ENCODE measurements around the gene CRYBG1. TPM values are rescaled to one million over a fixed set of nuclear protein-coding genes. Genes with fewer than 3 reads are reported as not detected.

CRYBG1 gene
- total RNA-seq, 4 donors from 2014 or later: 27.4 to 42.1 (median 40.6) TPM

GRCh38 chr6:106413016-106413415 is 52.5 kb downstream of the CRYBG1 start:
- no peak for TF ChIP-seq CTCF (IDR thresholded peaks at IDR 0.05; ENCODE audit: low read depth)

- no peak for TF ChIP-seq CTCF (IDR thresholded peaks at IDR 0.05; ENCODE audit: low read depth)
Observed at GRCh38 chr6:106413722-106414121, 53.2 kb downstream of the CRYBG1 start.

- TF ChIP-seq CTCF (IDR thresholded peaks at IDR 0.05; ENCODE audit: low read depth): no peak
Observed at GRCh38 chr6:106415921-106416320, 55.4 kb downstream of the CRYBG1 start.

GRCh38 chr6:106417572-106418147 is 57.1 kb downstream of the CRYBG1 start:
- TF ChIP-seq CTCF (IDR thresholded peaks at IDR 0.05; ENCODE audit: low read depth): no peak

GRCh38 chr6:106419900-106420613 is 59.5 kb downstream of the CRYBG1 start:
- TF ChIP-seq CTCF (IDR thresholded peaks at IDR 0.05; ENCODE audit: low read depth): no peak

- TF ChIP-seq CTCF (IDR thresholded peaks at IDR 0.05; ENCODE audit: low read depth): no peak
Observed at GRCh38 chr6:106421496-106421895, 61.0 kb downstream of the CRYBG1 start.

- TF ChIP-seq CTCF (IDR thresholded peaks at IDR 0.05; ENCODE audit: low read depth): no peak
Observed at GRCh38 chr6:106422534-106422933, 62.0 kb downstream of the CRYBG1 start.
